ENCODE measurements around the gene HCN3. TPM values are rescaled to one million over a fixed set of nuclear protein-coding genes. Genes with fewer than 3 reads are reported as not detected.

The HCN3 gene
- total and polyA plus RNA-seq, 2 of the 13 experiments (the other 11 are each of a cell fraction or from before 2014, with no cell fraction given): 2.4 to 10.2 TPM

DNA sequence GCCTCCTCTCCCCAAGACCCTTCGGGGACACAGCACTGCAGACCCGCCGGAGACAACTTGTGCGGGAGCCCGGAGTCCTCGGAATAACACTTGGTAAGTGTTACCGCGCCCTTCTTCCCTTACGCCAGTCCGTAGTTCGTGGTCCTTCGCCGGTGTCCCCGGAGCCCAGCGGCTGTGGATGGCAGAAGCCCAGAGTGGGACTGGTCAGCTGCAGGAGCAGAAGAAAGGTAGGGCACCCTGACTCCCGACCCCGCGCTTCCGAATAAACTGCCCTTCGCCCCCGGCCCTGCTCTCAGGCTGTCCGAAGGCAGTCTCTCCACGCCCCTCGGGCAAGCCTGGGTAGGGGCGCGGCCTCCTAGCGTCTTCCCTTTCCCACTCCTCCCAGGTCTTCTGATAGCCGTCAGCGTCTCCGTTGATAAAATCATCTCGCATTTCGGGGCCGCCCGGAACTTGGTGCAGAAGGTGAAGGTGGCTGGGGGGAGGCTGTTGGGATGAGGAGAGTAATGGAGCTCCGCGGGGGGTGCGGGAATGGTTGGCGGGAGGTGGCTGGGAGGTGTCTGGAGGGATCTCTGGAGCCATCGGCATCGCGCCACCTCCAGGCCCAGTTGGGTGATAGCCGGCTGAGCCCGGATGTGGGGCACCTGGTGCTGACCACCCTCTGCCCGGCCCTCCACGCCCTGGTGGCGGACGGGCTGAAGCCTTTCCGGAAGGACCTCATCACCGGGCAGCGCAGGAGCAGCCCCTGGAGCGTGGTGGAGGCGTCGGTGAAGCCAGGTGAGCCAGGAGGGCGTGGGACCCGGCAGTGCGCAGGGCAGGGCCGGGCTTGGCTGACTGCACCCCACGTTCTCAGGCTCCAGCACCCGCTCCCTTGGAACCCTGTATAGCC, 47.7 kb downstream of the HCN3 start (continued):
- TF ChIP-seq RERE (CRISPR knock-in tag; IDR thresholded peaks at IDR 0.05; ENCODE audit: low read depth) (no peak), ZNF616 (CRISPR knock-in tag; IDR thresholded peaks at IDR 0.05; ENCODE audit: low read depth) (no peak), ZNF460 (CRISPR knock-in tag; IDR thresholded peaks at IDR 0.05; ENCODE audit: borderline replicate concordance) (no peak), PRPF4 (IDR thresholded peaks at IDR 0.05; ENCODE audit: low read depth, low read length, poor library complexity, severe bottlenecking) (no peak), ARHGAP35 (CRISPR knock-in tag; IDR thresholded peaks at IDR 0.05; ENCODE audit: borderline replicate concordance) (no peak), MEIS1 (CRISPR knock-in tag; IDR thresholded peaks at IDR 0.05; ENCODE audit: borderline replicate concordance) (no peak), ZNF205 (CRISPR knock-in tag; IDR thresholded peaks at IDR 0.05) (0 out of 2 replicates have a peak, but pooled peaks have one; percentile 10), REPIN1 (CRISPR knock-in tag; IDR thresholded peaks at IDR 0.05; ENCODE audit: borderline replicate concordance, low read depth) (peak; percentile 69; the same call in 1 of the 2 replicates), GATA4 (IDR thresholded peaks at IDR 0.05; ENCODE audit: borderline replicate concordance, low read depth) (no peak), XBP1 (CRISPR knock-in tag; IDR thresholded peaks at IDR 0.05) (0 out of 2 replicates have a peak, but pooled peaks have one; percentile 35), ZBTB38 (CRISPR knock-in tag; IDR thresholded peaks at IDR 0.05) (no peak), ZKSCAN5 (CRISPR knock-in tag; IDR thresholded peaks at IDR 0.05) (no peak; the same call in 1 of the 2 replicates), CHCHD3 (CRISPR knock-in tag; IDR thresholded peaks at IDR 0.05) (no peak), PHF5A (CRISPR knock-in tag; IDR thresholded peaks at IDR 0.05; ENCODE audit: low read depth, unreplicated experiment) (no peak)
- TF ChIP-seq, protein P1, sequence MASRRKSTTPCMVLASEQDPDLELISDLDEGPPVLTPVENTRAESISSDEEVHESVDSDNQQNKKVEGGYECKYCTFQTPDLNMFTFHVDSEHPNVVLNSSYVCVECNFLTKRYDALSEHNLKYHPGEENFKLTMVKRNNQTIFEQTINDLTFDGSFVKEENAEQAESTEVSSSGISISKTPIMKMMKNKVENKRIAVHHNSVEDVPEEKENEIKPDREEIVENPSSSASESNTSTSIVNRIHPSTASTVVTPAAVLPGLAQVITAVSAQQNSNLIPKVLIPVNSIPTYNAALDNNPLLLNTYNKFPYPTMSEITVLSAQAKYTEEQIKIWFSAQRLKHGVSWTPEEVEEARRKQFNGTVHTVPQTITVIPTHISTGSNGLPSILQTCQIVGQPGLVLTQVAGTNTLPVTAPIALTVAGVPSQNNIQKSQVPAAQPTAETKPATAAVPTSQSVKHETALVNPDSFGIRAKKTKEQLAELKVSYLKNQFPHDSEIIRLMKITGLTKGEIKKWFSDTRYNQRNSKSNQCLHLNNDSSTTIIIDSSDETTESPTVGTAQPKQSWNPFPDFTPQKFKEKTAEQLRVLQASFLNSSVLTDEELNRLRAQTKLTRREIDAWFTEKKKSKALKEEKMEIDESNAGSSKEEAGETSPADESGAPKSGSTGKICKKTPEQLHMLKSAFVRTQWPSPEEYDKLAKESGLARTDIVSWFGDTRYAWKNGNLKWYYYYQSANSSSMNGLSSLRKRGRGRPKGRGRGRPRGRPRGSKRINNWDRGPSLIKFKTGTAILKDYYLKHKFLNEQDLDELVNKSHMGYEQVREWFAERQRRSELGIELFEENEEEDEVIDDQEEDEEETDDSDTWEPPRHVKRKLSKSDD (CRISPR knock-in tag; IDR thresholded peaks at IDR 0.05; ENCODE audit: low read depth): 0 out of 2 replicates have a peak, but pooled peaks have one; percentile 38
- TF ChIP-seq, protein P2, sequence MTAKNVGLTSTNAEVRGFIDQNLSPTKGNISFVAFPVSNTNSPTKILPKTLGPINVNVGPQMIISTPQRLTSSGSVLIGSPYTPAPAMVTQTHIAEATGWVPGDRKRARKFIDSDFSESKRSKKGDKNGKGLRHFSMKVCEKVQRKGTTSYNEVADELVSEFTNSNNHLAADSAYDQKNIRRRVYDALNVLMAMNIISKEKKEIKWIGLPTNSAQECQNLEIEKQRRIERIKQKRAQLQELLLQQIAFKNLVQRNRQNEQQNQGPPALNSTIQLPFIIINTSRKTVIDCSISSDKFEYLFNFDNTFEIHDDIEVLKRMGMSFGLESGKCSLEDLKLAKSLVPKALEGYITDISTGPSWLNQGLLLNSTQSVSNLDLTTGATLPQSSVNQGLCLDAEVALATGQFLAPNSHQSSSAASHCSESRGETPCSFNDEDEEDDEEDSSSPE (CRISPR knock-in tag; IDR thresholded peaks at IDR 0.05): no peak
- TF ChIP-seq, protein P3, sequence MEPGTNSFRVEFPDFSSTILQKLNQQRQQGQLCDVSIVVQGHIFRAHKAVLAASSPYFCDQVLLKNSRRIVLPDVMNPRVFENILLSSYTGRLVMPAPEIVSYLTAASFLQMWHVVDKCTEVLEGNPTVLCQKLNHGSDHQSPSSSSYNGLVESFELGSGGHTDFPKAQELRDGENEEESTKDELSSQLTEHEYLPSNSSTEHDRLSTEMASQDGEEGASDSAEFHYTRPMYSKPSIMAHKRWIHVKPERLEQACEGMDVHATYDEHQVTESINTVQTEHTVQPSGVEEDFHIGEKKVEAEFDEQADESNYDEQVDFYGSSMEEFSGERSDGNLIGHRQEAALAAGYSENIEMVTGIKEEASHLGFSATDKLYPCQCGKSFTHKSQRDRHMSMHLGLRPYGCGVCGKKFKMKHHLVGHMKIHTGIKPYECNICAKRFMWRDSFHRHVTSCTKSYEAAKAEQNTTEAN (CRISPR knock-in tag; conservative IDR thresholded peaks at IDR 0.05): no peak
